Liver (tissue), 9 donors: Measurements from ENCODE around the gene PKD1L1. TPM values are rescaled to one million over a fixed set of nuclear protein-coding genes. Genes with fewer than 3 reads are reported as not detected.
"Not testable (repeated sequence)": the region's sequence is repeated elsewhere in the genome, so short reads cannot be mapped to it uniquely, and the experiment has no call there.

Source experiments
- DNase-seq: peaks from one replicate; pipeline ENCODE4 v3.0.0-alpha.2; 2017; ENCODE audit warnings: low spot score
- H3K27ac ChIP-seq, 2 donors: one replicate each; pipeline ENCODE4 v1.7.0; 2013; ENCODE audit warnings: inconsistent platforms in 2 of 2, low read length in 2 of 2, control low read depth in 1 of 2, low read depth in 1 of 2, mild to moderate bottlenecking in 1 of 2
- H3K27me3 ChIP-seq, 4 donors: one replicate each; pipeline versions ENCODE4 v1.6.1 to v1.7.0; 2013; ENCODE audit warnings: low read length in 3 of 4, inconsistent platforms in 1 of 4, mild to moderate bottlenecking in 1 of 4, moderate library complexity in 1 of 4; ENCODE audit not compliant: control insufficient read depth in 4 of 4, insufficient read depth in 4 of 4
- H3K36me3 ChIP-seq, 4 donors: one replicate each; pipeline versions ENCODE4 v1.6.1 to v1.7.0; 2013; ENCODE audit warnings: low read length in 3 of 4, mild to moderate bottlenecking in 3 of 4, low read depth in 1 of 4, moderate library complexity in 1 of 4; ENCODE audit not compliant: control insufficient read depth in 4 of 4, insufficient read depth in 3 of 4
- H3K4me1 ChIP-seq, 4 donors: one replicate each; pipeline versions ENCODE4 v1.6.1 to v1.7.0; 2013; ENCODE audit warnings: low read length in 3 of 4, mild to moderate bottlenecking in 3 of 4, moderate library complexity in 1 of 4; ENCODE audit not compliant: control insufficient read depth in 4 of 4, insufficient read depth in 4 of 4
- H3K4me3 ChIP-seq, 3 donors: one replicate each; pipeline versions ENCODE4 v1.6.1 to v1.7.0; 2013; ENCODE audit warnings: low read length in 3 of 3, control low read depth in 1 of 3, low read depth in 1 of 3, mild to moderate bottlenecking in 1 of 3
- H3K9ac ChIP-seq, 2 donors: one replicate each; pipeline ENCODE4 v1.7.0; 2013; ENCODE audit warnings: low read length in 2 of 2, mild to moderate bottlenecking in 2 of 2, moderate library complexity in 2 of 2, control low read depth in 1 of 2, low read depth in 1 of 2
- H3K9me3 ChIP-seq, 4 donors: one replicate each; pipeline versions ENCODE4 v1.6.1 to v1.7.0; 2013; ENCODE audit warnings: low read length in 3 of 4; ENCODE audit not compliant: control insufficient read depth in 4 of 4
- ATF3 ChIP-seq: IDR thresholded peaks from 2 replicates; pipeline ENCODE4 v1.6.1; 2016; ENCODE audit warnings: antibody characterized with exemption
- CTCF ChIP-seq: fragments of 150-350 bp; IDR thresholded peaks from 2 replicates; pipeline ENCODE4 v1.5.1; 2017; ENCODE audit warnings: improper control_type of control experiment, low read depth, low read length; ENCODE audit not compliant: missing input control
- EGR1 ChIP-seq, 2 donors: IDR thresholded peaks; 2 replicates each; pipeline ENCODE4 v1.6.1; 2016 to 2018; ENCODE audit warnings: antibody characterized with exemption in 2 of 2, low read depth in 2 of 2
- FOXA2 ChIP-seq: IDR thresholded peaks from 2 replicates; pipeline ENCODE4 v1.6.1; 2016; ENCODE audit warnings: antibody characterized with exemption
- GABPA ChIP-seq, 2 donors: IDR thresholded peaks in 1 of 2; conservative IDR thresholded peaks in 1 of 2; 2 replicates each; pipeline ENCODE4 v1.6.1; 2016; ENCODE audit warnings: antibody characterized with exemption in 2 of 2, mild to moderate bottlenecking in 1 of 2, moderate library complexity in 1 of 2
- HNF4A ChIP-seq, 2 donors: conservative IDR thresholded peaks; 2 replicates each; pipeline ENCODE4 v1.6.1; 2016; ENCODE audit warnings: antibody characterized with exemption in 2 of 2, mild to moderate bottlenecking in 2 of 2
- NR2F2 ChIP-seq: IDR thresholded peaks from 2 replicates; pipeline ENCODE4 v1.6.1; 2016; ENCODE audit warnings: antibody characterized with exemption
- RAD21 ChIP-seq, 2 donors: IDR thresholded peaks; 2 replicates each; pipeline ENCODE4 v1.6.1; 2016; ENCODE audit warnings: antibody characterized with exemption in 2 of 2, mild to moderate bottlenecking in 2 of 2
- REST ChIP-seq: IDR thresholded peaks from 2 replicates; pipeline ENCODE4 v1.6.1; 2016; ENCODE audit warnings: antibody characterized with exemption, mild to moderate bottlenecking
- RXRA ChIP-seq, 2 donors: IDR thresholded peaks; 2 replicates each; pipeline ENCODE4 v1.6.1; 2017 to 2018; ENCODE audit warnings: antibody characterized with exemption in 2 of 2, mild to moderate bottlenecking in 1 of 2
- SP1 ChIP-seq: IDR thresholded peaks from 2 replicates; pipeline ENCODE4 v1.6.1; 2018; ENCODE audit warnings: antibody characterized with exemption, mild to moderate bottlenecking
- TAF1 ChIP-seq: conservative IDR thresholded peaks from 2 replicates; pipeline ENCODE4 v1.6.1; 2016; ENCODE audit warnings: antibody characterized with exemption, mild to moderate bottlenecking
- ZBTB33 ChIP-seq: IDR thresholded peaks from 2 replicates; pipeline ENCODE4 v1.6.1; 2016; ENCODE audit warnings: antibody characterized with exemption
- WGBS: extraction: QIAGEN DNeasy Blood & Tissue Kit; methylation state at CpG from one replicate; pipeline ENCODE4 v1.1.7; 2013; 5-methylcytosine and 5-hydroxymethylcytosine counted together
- polyA plus RNA-seq, 2 donors: library from polyadenylated mRNA; stranded (reverse) in 1 of 2; unstranded in 1 of 2; fragments of 200-250 nt in 1 of 2; fragments of >200 nt in 1 of 2; fragmentation: Nextera tagmentation in 1 of 2; extraction: Ambion mirVana in 1 of 2; gene quantifications; one replicate each; pipeline versions ENCODE4 v1.2.1 to v1.2.3, GENCODE V29; 2013 to 2015
- total RNA-seq, 2 donors: library from RNA; depleted of rRNA; stranded (reverse); fragments of >200 nt; gene quantifications; one replicate each; pipeline ENCODE4 v1.2.3, GENCODE V29; 2014
- donor health status: healthy.
- donor health status: healthy.
- donor health status: healthy.
- donor health status: healthy.
- donor health status: healthy.

The PKD1L1 gene
- total and polyA plus RNA-seq, 4 donors: 0.08 to 0.25 (median 0.11) TPM

- WGBS: 38% methylated on average over 2 of the region's 2 CpGs
- H3K9me3 ChIP-seq: no peaks in the 10 kb centered on the region
- no peak for DNase-seq
Measured at GRCh38 chr7:47924266-47924665, 24.0 kb downstream of the PKD1L1 start.

GRCh38 chr7:47923081-47923875 is 25.0 kb downstream of the PKD1L1 start:
- not testable (repeated sequence) for H3K4me1 ChIP-seq, H3K9ac ChIP-seq, H3K36me3 ChIP-seq, H3K27me3 ChIP-seq, H3K27ac ChIP-seq, H3K4me3 ChIP-seq, DNase-seq, H3K9me3 ChIP-seq
- 56% methylated on average over 8 of the region's 8 CpGs for whole genome bisulfite sequencing

More at GRCh38 chr7:47924266-47924665, 24.0 kb downstream of the PKD1L1 start:
- no peak overlapping the region for H3K9ac ChIP-seq
- no peaks in the 10 kb centered on the region for H3K36me3 ChIP-seq
- H3K4me1 ChIP-seq: no peaks in the 10 kb centered on the region
- H3K27ac ChIP-seq: no peak overlapping the region
- no peaks in the 10 kb centered on the region for H3K27me3 ChIP-seq
- no peak overlapping the region for H3K4me3 ChIP-seq
- TF ChIP-seq NR2F2: no peak
- TF ChIP-seq RXRA (IDR thresholded peaks at IDR 0.05): no peak
- TF ChIP-seq EGR1 (IDR thresholded peaks at IDR 0.05; ENCODE audit: low read depth in 2 of 2): no peak
- TF ChIP-seq TAF1: no peak
- TF ChIP-seq GABPA (IDR thresholded peaks at IDR 0.05 in 1 of 2, conservative IDR thresholded peaks at IDR 0.05 in 1 of 2): no peak
- TF ChIP-seq FOXA2: no peak
- no peak for TF ChIP-seq HNF4A (conservative IDR thresholded peaks at IDR 0.05)
- TF ChIP-seq REST: no peak
- no peak for TF ChIP-seq CTCF
- no peak for TF ChIP-seq ATF3
- no peak for TF ChIP-seq SP1
- TF ChIP-seq ZBTB33: no peak
- no peak for TF ChIP-seq RAD21 (IDR thresholded peaks at IDR 0.05)

GRCh38 chr7:47916514-47916913 is 31.8 kb downstream of the PKD1L1 start:
- 88% methylated on average over 1 of the region's 1 CpG for WGBS

More at GRCh38 chr7:47916514-47916913, 31.8 kb downstream of the PKD1L1 start:
- not testable (repeated sequence) for H3K9me3 ChIP-seq, H3K4me1 ChIP-seq, H3K27me3 ChIP-seq, H3K27ac ChIP-seq, H3K9ac ChIP-seq, DNase-seq, H3K36me3 ChIP-seq, H3K4me3 ChIP-seq
